Tibial nerve (tissue), 3 donors: ENCODE measurements around the gene SPSB3.

Experiments used
- POLR2A ChIP-seq, 2 donors: fragments of 450-650 bp; IDR thresholded peaks; one replicate each; pipeline ENCODE4 v1.6.1; 2017; ENCODE audit warnings: antibody characterized with exemption in 2 of 2, mild to moderate bottlenecking in 2 of 2, moderate library complexity in 2 of 2
- TF ChIP-seq, protein P1 (sequence below), 5 experiments: fragments of 200-600 bp in 3 of 5; fragments of 450-650 bp in 2 of 5; sonication (generic) in 3 of 5; IDR thresholded peaks; one replicate each; pipeline ENCODE4 v1.5.1; 2016 to 2019; ENCODE audit warnings: antibody characterized with exemption in 5 of 5, mild to moderate bottlenecking in 3 of 5, moderate library complexity in 2 of 5

DNA sequence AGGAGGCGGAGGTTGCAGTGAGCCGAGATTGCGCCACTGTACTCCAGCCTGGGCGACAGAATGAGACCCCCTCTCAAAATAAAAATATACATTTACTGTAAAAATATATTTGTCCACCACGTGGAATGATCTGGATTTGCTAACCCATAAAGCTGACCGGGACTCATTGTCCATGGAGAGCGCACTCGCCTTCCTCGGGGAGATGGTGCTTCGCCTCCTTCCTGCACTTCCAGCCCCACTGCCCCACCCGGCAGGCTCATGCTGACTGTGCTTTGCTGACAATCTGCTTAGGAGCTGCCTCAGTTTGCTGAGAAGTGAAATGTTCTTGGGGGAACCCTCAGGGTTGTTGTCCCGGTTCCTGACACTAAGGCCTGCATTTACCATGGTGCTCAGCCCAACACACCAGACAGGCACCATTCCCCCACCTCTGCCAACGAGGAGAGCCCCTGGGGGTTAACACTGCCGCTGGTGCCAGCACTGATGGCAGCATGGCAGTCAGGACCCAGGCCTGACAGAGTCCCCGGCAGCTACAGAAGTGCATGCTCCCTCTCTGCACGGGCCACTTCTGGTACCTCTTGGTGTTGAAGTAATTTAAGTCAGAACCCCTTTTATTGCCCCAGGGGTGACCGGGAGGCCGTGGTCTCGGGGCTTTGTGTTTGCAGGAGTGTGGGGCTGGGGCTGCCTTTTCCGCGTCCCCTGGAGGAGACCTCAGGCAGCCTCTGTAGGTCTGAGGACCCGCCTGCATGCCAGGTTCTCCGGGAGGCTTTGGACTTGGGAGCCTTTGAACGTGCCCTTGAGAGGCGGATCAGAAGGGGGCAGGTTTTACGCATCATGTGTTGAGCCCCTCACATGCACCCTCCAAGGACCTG, 2.8 kb upstream of the SPSB3 start:
- TF ChIP-seq, protein P1, sequence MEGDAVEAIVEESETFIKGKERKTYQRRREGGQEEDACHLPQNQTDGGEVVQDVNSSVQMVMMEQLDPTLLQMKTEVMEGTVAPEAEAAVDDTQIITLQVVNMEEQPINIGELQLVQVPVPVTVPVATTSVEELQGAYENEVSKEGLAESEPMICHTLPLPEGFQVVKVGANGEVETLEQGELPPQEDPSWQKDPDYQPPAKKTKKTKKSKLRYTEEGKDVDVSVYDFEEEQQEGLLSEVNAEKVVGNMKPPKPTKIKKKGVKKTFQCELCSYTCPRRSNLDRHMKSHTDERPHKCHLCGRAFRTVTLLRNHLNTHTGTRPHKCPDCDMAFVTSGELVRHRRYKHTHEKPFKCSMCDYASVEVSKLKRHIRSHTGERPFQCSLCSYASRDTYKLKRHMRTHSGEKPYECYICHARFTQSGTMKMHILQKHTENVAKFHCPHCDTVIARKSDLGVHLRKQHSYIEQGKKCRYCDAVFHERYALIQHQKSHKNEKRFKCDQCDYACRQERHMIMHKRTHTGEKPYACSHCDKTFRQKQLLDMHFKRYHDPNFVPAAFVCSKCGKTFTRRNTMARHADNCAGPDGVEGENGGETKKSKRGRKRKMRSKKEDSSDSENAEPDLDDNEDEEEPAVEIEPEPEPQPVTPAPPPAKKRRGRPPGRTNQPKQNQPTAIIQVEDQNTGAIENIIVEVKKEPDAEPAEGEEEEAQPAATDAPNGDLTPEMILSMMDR (IDR thresholded peaks at IDR 0.05) = no peak
- TF ChIP-seq POLR2A (IDR thresholded peaks at IDR 0.05) = no peak
